ENCODE measurements around the gene PAK4. TPM values are rescaled to one million over a fixed set of nuclear protein-coding genes. Genes with fewer than 3 reads are reported as not detected.

The PAK4 gene
- total and polyA plus RNA-seq, 2 of the 8 experiments (the other 6 are each of a cell fraction or from before 2014, with no cell fraction given): 50.7 to 64.4 TPM

GRCh38 chr19:39157275-39157996 is 31.9 kb downstream of the PAK4 start:
- H4K5ac ChIP-seq (ENCODE audit: insufficient read length, low read depth, low read length): no peak overlapping the region
- H3K23ac ChIP-seq (ENCODE audit: insufficient read length): peak overlapping the region; percentile 10
- peak overlapping the region; percentile 91; the same call in 1 of the 2 replicates for H2BK5ac ChIP-seq (ENCODE audit: low read depth, low read length)
- H2BK12ac ChIP-seq (ENCODE audit: low read depth, low read length): peak overlapping the region; percentile 22; the same call in 1 of the 2 replicates
- H3K23me2 ChIP-seq (ENCODE audit: low read depth, low read length): peaks cover 3% of the 10 kb centered on the region; the same call in 1 of the 2 replicates
- peak overlapping the region in 1 of 4 experiments; percentile 29; a peak in 1 of 7 replicates for H3K9ac ChIP-seq (replicated peaks in 1 of 4; ENCODE audit: extremely low read depth in 1 of 4, low read depth in 3 of 4, low read length in 3 of 4)
- FAIRE-seq: no peak
- peaks cover 36% of the 10 kb centered on the region for H3K79me1 ChIP-seq (ENCODE audit: low read depth, low read length)
- 94% methylated on average over 23 of the region's 23 CpGs; no CpG with 5 or more reads in 1 of the 2 experiments for WGBS, 2 experiments (ENCODE audit: extremely low coverage in 1 of 2, insufficient coverage in 1 of 2, insufficient read length in 1 of 2, insufficient replicate concordance in 2 of 2, low coverage in 1 of 2, low lambda C conversion rate in 2 of 2, missing lambda C conversion rate in 1 of 2)
- no peak overlapping the region for H3K56ac ChIP-seq (replicated peaks; ENCODE audit: insufficient read length, low read depth, low read length)
- peaks cover 4 to 39% (median 20%) of the 10 kb centered on the region in 4 experiments for H3K4me1 ChIP-seq (replicated peaks in 1 of 4; ENCODE audit: control insufficient read depth in 3 of 4, insufficient read depth in 4 of 4, low read length in 3 of 4)
- H3K4me3 ChIP-seq (ENCODE audit: extremely low read depth in 1 of 4, insufficient read depth in 2 of 4, low read depth in 3 of 4, low read length in 4 of 4): no peak overlapping the region
- no peak overlapping the region; the same call in 1 of the 2 replicates for H4K8ac ChIP-seq (ENCODE audit: extremely low read depth, insufficient read depth, low read length)
- H3K9me3 ChIP-seq (ENCODE audit: insufficient read depth in 2 of 2, low read depth in 1 of 2, low read length in 1 of 2): no peaks in the 10 kb centered on the region
- H2BK120ac ChIP-seq (replicated peaks; ENCODE audit: low read depth, low read length): no peak overlapping the region
- H3K4me2 ChIP-seq (ENCODE audit: insufficient read depth in 1 of 2, low read depth in 2 of 2, low read length in 2 of 2): no peak overlapping the region
- no peak overlapping the region for H2AFZ ChIP-seq (ENCODE audit: low read length)
- no peak overlapping the region for H3K4ac ChIP-seq (replicated peaks; ENCODE audit: insufficient read length, low read depth, low read length)
- H2BK15ac ChIP-seq (ENCODE audit: low read length): peak overlapping the region; percentile 97; the same call in 1 of the 2 replicates
- H3K18ac ChIP-seq (ENCODE audit: extremely low read depth, low read length): no peak overlapping the region; the same call in none of the 2 replicates
- peak overlapping the region; percentile 44; the same call in 1 of the 2 replicates for H2AK5ac ChIP-seq (ENCODE audit: low read depth, low read length)
- CTCF ChIA-PET (ENCODE audit: partially characterized antibody): interaction anchor here (0.8 to 5.8 kb wide), 3 partner anchors 8 to 30 kb away, joined by 3 to 27 read pairs (median 5); no protein-coding TSS in a partner anchor
- no peak overlapping the region for H3K14ac ChIP-seq (ENCODE audit: insufficient read length)
- H2BK20ac ChIP-seq (ENCODE audit: low read length): no peak overlapping the region
- H3K27me3 ChIP-seq (replicated peaks in 1 of 4; ENCODE audit: control insufficient read depth in 3 of 4, extremely low read depth in 1 of 4, insufficient read depth in 3 of 4, low read length in 3 of 4): peaks cover 0 to 1% (median 0%) of the 10 kb centered on the region in 4 experiments; a peak in 1 of 7 replicates
- no peak overlapping the region for H3K27ac ChIP-seq (ENCODE audit: low read depth, low read length)
- no peaks in the 10 kb centered on the region; a peak in 2 of 8 replicates for H3K36me3 ChIP-seq (ENCODE audit: control insufficient read depth in 2 of 4, insufficient read depth in 4 of 4, low read length in 3 of 4)
- H4K20me1 ChIP-seq (replicated peaks in 1 of 2; ENCODE audit: control insufficient read depth in 1 of 2, insufficient read depth in 2 of 2, low read length in 2 of 2): peaks cover 17 to 32% of the 10 kb centered on the region in 2 experiments
- POLR2A ChIA-PET (ENCODE audit: partially characterized antibody): interaction anchor here (1.0 to 1.2 kb wide), 2 partner anchors 12 to 16 kb away, joined by 3 to 4 read pairs; no protein-coding TSS in a partner anchor
- peaks cover 0 to 48% of the 10 kb centered on the region in 2 experiments; a peak in 2 of 4 replicates for H3K79me2 ChIP-seq (ENCODE audit: control insufficient read depth in 1 of 2, insufficient read depth in 2 of 2, low read length in 2 of 2)
- H4K91ac ChIP-seq (replicated peaks; ENCODE audit: insufficient read length, low read length): peak overlapping the region; percentile 91
- no peak for DNase-seq (ENCODE audit: low read depth in 1 of 2, low spot score in 2 of 2)
